WERI-Rb-1 (cell line): ENCODE data around the gene CREB3L4.
A peak's percentile ranks its signal among the peaks of the same experiment; 100 is the strongest.

Source experiments
- DNase-seq: peaks from one replicate; pipeline ENCODE4 v3.0.0-alpha.2; 2020
- H3K27ac ChIP-seq: fragments of 250-450 bp; sonication (Bioruptor Pico); 2 replicates; pipeline ENCODE4 v1.5.1; 2020; ENCODE audit warnings: mild to moderate bottlenecking, moderate library complexity
- H3K27me3 ChIP-seq: fragments of 250-450 bp; sonication (Bioruptor Pico); 2 replicates; pipeline ENCODE4 v1.5.1; 2021; ENCODE audit warnings: mild to moderate bottlenecking, low read depth, moderate library complexity; ENCODE audit not compliant: insufficient read depth, severe bottlenecking
- H3K36me3 ChIP-seq: fragments of 250-450 bp; sonication (Bioruptor Pico); 2 replicates; pipeline ENCODE4 v1.5.1; 2020; ENCODE audit warnings: mild to moderate bottlenecking, moderate library complexity
- H3K4me3 ChIP-seq: 2 replicates; pipeline ENCODE4 v1.5.1; 2011; ENCODE audit warnings: low read depth, mild to moderate bottlenecking, control low read depth, low read length
- H3K9me3 ChIP-seq: fragments of 250-450 bp; sonication (Bioruptor Pico); 2 replicates; pipeline ENCODE4 v1.5.1; 2021; ENCODE audit warnings: mild to moderate bottlenecking, moderate library complexity; ENCODE audit not compliant: severe bottlenecking
- CTCF ChIP-seq: IDR thresholded peaks from 2 replicates; pipeline ENCODE4 v1.5.1; 2011; ENCODE audit warnings: low read depth, mild to moderate bottlenecking, control low read depth, inconsistent platforms, low read length

Gene CREB3L4

DNA sequence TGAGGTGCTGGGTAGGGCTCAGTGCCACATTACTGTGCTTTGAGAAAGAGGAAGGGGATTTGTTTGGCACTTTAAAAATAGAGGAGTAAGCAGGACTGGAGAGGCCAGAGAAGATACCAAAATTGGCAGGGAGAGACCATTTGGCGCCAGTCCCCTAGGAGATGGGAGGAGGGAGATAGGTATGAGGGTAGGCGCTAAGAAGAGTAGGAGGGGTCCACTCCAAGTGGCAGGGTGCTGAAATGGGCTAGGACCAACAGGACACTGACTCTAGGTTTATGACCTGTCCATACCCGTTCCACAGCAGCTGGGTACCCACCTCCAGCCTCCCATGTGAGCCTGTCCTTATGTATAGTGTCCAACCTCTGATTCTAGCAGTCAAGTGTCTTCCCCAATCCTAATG lies 8.2 kb upstream of the CREB3L4 start:
- no peaks in the 10 kb centered on the region for H3K9me3 ChIP-seq
- H3K27ac ChIP-seq = no peak overlapping the region
- peaks cover 48% of the 10 kb centered on the region for H3K36me3 ChIP-seq
- no peak for TF ChIP-seq CTCF
- DNase-seq = no peak
- no peaks in the 10 kb centered on the region for H3K27me3 ChIP-seq
- H3K4me3 ChIP-seq = no peak overlapping the region

GRCh38 chr1:153960206-153960605 lies 7.5 kb upstream of the CREB3L4 start:
- peaks cover 41% of the 10 kb centered on the region for H3K36me3 ChIP-seq
- H3K27ac ChIP-seq = no peak overlapping the region

DNA sequence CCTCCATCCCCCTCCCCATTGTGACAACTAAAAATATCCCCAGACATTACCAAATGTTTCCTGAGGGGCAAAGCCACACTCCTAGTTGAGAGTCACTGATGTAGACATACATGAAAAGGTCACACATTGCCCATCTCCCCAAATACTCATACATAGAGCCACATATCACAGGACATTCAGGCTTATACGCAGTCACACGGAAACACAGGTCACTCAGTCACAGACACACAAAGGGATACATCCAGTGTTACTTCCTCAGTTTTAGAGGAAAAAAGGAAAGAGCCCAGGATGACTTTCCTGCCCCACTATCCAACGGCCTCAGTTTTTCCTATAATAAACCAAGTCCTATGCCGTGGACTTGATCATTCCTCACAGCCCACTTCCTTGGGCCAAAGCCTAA lies 6.3 kb upstream of the CREB3L4 start:
- Histone ChIP-seq H3K9me3 (no peaks in the 10 kb centered on the region), H3K4me3 (no peak overlapping the region), H3K36me3 (peaks cover 46% of the 10 kb centered on the region), H3K27me3 (no peaks in the 10 kb centered on the region), H3K27ac (no peak overlapping the region)
- TF ChIP-seq CTCF = no peak
- no peak for DNase-seq

More at GRCh38 chr1:153960206-153960605, 7.5 kb upstream of the CREB3L4 start:
- no peaks in the 10 kb centered on the region for H3K27me3 ChIP-seq
- no peaks in the 10 kb centered on the region for H3K9me3 ChIP-seq
- TF ChIP-seq CTCF = no peak
- no peak for DNase-seq
- H3K4me3 ChIP-seq = no peak overlapping the region

GRCh38 chr1:153962088-153963029 lies 5.3 kb upstream of the CREB3L4 start:
- H3K4me3 ChIP-seq = peak overlapping the region; percentile 58
- H3K36me3 ChIP-seq = peaks cover 51% of the 10 kb centered on the region
- peak overlapping the region; percentile 89 for H3K27ac ChIP-seq
- no peaks in the 10 kb centered on the region for H3K27me3 ChIP-seq
- H3K9me3 ChIP-seq = no peaks in the 10 kb centered on the region
- no peak for DNase-seq
- TF ChIP-seq CTCF = 0 out of 2 replicates have a peak, but pooled peaks have one; percentile 11

DNA sequence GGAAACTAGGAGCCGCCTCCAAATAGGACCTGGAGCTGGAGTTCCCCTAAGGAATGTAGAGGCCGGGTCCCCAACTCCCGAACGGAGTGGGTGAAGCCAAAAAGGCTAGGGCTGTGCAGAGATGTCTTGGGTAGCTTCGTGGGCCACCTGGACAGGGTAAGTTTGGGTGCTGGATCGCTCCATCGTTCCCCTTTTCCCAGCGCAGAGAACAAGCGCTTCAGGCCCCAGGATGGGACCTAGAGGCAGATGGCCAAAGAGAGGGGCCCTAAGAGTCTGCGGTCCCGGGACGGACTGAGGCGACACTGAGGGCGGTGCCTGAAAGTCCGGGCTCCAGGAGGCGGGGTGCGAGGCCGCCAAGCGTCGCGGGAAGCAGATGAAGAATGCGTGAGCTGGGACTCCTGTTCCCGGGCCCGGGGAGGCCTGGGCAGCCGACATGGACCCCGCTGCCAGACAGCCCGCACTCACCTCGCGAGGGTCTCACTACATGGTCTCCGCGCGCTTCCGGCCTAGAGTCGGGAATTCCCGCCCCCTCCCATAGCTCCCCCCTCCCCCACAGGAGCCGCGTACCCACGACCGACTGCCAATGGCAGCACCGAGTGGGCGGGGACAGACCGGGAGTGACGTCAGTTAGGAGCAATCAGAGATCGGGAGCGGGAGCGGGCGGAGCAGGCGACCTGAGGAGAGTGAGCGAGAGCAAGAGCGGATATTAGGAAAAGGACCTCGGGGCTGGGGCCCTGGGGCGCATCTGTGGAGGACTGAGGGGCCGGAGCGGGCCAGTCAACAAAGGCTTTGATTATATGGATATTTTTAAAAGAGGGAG lies 4.5 kb upstream of the CREB3L4 start, which contains the start of gene SLC39A1:
TSS of gene SLC39A1 (minus strand) at position 508 of the 820 bp plus-strand sequence. CDS start 822 bp downstream, outside the sequence.
- H3K36me3 ChIP-seq = peaks cover 48% of the 10 kb centered on the region
- H3K4me3 ChIP-seq = peak within 1 kb of the TSS; percentile 58
- peak within 1 kb of the TSS; percentile 89 for H3K27ac ChIP-seq
- H3K27me3 ChIP-seq = no peaks in the 10 kb centered on the region
- no peaks in the 10 kb centered on the region for H3K9me3 ChIP-seq
- peak; percentile 100 for DNase-seq
- no peak for TF ChIP-seq CTCF
